Measurements from ENCODE around the gene MARCHF6.
"Not testable (repeated sequence)": the region's sequence is repeated elsewhere in the genome, so short reads cannot be mapped to it uniquely, and the experiment has no call there.

The MARCHF6 gene

DNA sequence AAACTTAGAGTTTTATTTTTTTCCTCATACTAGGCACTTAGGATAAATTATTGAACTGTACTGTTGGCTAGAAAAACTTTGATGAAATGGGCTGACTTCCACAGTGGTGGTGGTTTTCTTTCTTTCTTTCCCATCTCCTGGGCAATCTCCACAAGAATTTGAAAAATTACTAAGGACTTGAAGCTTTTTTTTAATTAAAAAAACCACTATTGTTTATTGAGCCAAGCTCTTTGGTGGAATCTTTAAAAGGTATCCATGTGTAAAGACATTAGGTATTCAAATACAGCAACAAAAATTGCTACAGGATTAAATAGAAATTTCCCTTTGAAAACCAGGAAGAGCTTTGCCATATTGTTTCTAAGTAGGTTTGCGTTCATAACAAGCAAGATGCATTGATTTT is 14.1 kb downstream of the MARCHF6 start:
- H3K4me1 ChIP-seq (ENCODE audit: control insufficient read depth in 1 of 2, insufficient read depth in 1 of 2, low read depth in 1 of 2, low read length in 1 of 2): peaks cover 5 to 10% of the 10 kb centered on the region in 2 experiments

DNA sequence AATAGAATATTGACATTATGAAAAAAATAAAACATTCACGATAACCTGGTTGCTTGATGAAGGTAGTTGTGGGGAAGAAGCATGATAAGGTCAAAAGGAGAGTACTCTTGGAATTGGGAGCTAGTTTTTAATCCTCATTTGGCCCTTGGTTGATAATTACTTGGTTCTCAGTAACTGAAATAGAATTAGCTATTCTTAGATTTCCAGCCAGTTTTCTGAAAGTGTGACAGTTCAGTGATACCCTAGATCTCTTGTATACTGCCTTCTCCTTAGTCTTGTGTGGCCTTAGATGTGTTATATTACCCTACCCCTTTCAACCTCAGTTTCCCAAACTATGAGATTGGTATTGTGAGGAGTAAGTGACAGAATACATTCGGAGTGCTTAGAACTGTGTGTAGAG is 17.4 kb downstream of the MARCHF6 start:
- TF ChIP-seq, protein P1, sequence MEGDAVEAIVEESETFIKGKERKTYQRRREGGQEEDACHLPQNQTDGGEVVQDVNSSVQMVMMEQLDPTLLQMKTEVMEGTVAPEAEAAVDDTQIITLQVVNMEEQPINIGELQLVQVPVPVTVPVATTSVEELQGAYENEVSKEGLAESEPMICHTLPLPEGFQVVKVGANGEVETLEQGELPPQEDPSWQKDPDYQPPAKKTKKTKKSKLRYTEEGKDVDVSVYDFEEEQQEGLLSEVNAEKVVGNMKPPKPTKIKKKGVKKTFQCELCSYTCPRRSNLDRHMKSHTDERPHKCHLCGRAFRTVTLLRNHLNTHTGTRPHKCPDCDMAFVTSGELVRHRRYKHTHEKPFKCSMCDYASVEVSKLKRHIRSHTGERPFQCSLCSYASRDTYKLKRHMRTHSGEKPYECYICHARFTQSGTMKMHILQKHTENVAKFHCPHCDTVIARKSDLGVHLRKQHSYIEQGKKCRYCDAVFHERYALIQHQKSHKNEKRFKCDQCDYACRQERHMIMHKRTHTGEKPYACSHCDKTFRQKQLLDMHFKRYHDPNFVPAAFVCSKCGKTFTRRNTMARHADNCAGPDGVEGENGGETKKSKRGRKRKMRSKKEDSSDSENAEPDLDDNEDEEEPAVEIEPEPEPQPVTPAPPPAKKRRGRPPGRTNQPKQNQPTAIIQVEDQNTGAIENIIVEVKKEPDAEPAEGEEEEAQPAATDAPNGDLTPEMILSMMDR (IDR thresholded peaks at IDR 0.05): no peak

More for the DNA sequence above, 14.1 kb downstream of the MARCHF6 start:
- H3K36me3 ChIP-seq: peaks cover 6% of the 10 kb centered on the region
- no peak overlapping the region for H3K27ac ChIP-seq
- H3K27me3 ChIP-seq: no peaks in the 10 kb centered on the region
- no peaks in the 10 kb centered on the region for H3K9me3 ChIP-seq
- no peak overlapping the region for H3K4me3 ChIP-seq (ENCODE audit: low read depth in 1 of 2, low read length in 1 of 2)
- TF ChIP-seq, protein P1 (IDR thresholded peaks at IDR 0.05): no peak

DNA sequence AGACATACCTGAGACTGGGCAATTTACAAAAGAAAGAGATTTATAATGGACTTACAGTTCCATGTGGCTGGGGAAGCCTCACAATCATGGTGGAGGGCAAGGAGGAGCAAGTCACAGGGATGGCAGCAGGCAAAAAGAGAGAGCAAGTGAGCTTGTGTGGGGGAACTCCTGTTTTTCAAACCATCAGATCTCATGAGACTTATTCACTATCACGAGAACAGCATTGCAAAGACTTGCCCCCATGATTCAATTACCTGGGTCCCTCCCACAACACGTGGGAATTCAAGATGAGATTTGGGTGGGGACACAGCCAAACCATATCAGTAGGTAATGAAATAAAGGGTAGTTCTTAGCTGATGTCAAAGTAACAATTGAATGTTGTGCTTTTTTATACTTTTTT is 17.9 kb downstream of the MARCHF6 start:
- H3K4me3 ChIP-seq (ENCODE audit: low read depth in 1 of 2, low read length in 1 of 2); H3K27me3 ChIP-seq; H3K4me1 ChIP-seq (ENCODE audit: control insufficient read depth in 1 of 2, insufficient read depth in 1 of 2, low read depth in 1 of 2, low read length in 1 of 2); H3K27ac ChIP-seq; H3K9me3 ChIP-seq; H3K36me3 ChIP-seq: not testable (repeated sequence)

More for the DNA sequence above, 17.4 kb downstream of the MARCHF6 start:
- Histone ChIP-seq H3K9me3 (no peaks in the 10 kb centered on the region), H3K4me3 (ENCODE audit: low read depth in 1 of 2, low read length in 1 of 2) (no peak overlapping the region), H3K36me3 (no peaks in the 10 kb centered on the region), H3K4me1 (ENCODE audit: control insufficient read depth in 1 of 2, insufficient read depth in 1 of 2, low read depth in 1 of 2, low read length in 1 of 2) (peaks cover 5 to 10% of the 10 kb centered on the region in 2 experiments), H3K27me3 (no peaks in the 10 kb centered on the region), H3K27ac (no peak overlapping the region)

DNA sequence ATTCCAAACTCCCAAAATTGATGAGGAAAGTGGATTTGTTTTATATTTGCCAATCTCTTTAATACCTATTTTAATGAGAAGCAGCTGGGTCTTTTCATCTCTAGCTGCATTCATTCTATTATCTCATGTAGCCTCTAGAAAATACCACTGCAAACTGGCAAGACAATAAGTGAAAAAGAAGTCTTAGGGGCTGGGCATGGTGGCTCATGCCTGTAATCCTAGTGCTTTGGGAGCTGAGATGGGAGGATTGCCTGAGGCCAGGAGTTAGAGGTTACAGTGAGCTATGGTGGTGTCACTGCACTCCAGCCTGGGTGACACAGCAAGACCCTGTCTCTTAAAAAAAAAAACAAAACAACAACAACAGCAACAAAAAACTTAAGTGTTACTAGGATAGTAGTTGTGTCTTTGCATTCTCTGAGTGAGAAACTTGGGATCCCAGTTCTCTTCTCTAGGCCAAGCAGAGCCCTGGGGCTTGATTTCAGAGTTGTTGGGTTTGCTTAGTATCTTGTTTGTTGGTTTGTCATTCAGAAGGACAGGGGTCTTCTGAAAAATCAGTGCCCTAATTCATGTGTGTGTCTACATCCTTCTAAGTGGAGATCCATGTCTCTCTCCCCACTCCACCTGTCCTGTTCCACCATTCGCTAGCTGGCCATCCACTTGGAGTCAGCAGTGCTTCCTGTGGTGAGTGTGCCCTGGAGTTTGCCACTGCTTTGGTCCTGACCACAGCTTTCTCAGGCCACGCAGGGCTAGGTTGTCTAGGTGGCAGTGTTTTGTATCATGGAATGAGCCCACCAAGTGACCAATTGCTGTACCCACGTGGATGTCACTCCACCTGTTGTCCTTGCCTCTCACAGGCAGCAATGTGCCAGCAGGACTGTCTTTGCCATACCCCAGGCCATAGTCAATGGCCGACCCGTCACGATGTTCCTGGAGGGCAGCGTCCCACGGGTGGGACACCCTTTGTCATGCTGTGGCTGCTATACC is 19.5 kb downstream of the MARCHF6 start:
- no peaks in the 10 kb centered on the region for H3K9me3 ChIP-seq
- peaks cover 0 to 10% of the 10 kb centered on the region in 2 experiments for H3K4me1 ChIP-seq (ENCODE audit: control insufficient read depth in 1 of 2, insufficient read depth in 1 of 2, low read depth in 1 of 2, low read length in 1 of 2)
- H3K27ac ChIP-seq: no peak overlapping the region
- TF ChIP-seq, protein P1 (IDR thresholded peaks at IDR 0.05): no peak
- H3K27me3 ChIP-seq: no peaks in the 10 kb centered on the region
- H3K36me3 ChIP-seq: peaks cover 10% of the 10 kb centered on the region
- no peak overlapping the region for H3K4me3 ChIP-seq (ENCODE audit: low read depth in 1 of 2, low read length in 1 of 2)

DNA sequence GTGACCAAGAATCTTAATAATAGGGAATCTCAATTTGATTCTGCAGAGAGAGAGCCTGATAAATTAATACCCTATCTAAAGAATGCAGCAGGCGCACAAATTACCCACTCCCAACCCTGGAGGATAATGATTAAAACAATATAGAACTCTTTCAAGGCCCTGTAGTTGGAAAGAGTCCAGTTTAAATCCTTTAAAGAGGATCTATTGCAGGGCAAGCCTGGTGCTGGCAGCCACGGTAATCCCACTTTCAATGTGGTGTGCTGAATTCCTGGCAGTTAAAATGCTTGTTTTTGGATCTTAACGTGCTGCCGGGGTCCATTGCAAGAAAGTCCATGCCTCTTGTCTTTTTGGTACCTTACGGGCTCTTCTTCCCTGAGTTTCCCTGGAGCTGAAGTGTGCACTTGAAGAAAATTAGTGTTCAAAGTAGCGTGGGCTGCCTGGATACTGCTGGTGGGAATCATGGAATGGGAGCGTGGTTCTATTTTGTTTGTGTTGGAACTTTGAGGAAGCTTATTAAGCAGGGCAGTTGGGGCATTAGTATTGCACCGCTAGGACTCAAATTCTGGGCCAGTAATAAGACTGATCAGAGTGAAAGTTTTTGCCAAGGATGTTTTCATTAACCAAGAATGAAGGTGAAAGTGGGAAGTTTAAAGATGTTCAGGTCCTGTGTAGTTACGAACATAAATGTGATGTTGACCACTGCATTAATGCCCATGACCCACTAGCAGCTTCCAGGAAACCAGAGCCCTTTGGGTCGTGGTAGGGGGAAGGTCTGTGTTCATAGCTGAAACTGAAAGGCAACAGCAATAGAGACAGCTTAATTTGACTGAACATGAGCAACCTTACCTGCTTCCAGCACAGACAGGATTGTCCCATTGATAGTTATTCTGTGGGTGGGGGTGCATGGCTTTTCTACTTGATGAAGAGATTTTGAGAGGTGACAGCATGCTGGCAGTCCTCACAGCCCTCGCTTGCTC is 20.8 kb downstream of the MARCHF6 start:
- H3K27me3 ChIP-seq: no peaks in the 10 kb centered on the region
- no peak overlapping the region for H3K27ac ChIP-seq
- no peaks in the 10 kb centered on the region for H3K9me3 ChIP-seq
- H3K36me3 ChIP-seq: peaks cover 18% of the 10 kb centered on the region
- H3K4me3 ChIP-seq (ENCODE audit: low read depth in 1 of 2, low read length in 1 of 2): no peak overlapping the region
- TF ChIP-seq, protein P1 (IDR thresholded peaks at IDR 0.05): no peak
- H3K4me1 ChIP-seq (ENCODE audit: control insufficient read depth in 1 of 2, insufficient read depth in 1 of 2, low read depth in 1 of 2, low read length in 1 of 2): no peaks in the 10 kb centered on the region

DNA sequence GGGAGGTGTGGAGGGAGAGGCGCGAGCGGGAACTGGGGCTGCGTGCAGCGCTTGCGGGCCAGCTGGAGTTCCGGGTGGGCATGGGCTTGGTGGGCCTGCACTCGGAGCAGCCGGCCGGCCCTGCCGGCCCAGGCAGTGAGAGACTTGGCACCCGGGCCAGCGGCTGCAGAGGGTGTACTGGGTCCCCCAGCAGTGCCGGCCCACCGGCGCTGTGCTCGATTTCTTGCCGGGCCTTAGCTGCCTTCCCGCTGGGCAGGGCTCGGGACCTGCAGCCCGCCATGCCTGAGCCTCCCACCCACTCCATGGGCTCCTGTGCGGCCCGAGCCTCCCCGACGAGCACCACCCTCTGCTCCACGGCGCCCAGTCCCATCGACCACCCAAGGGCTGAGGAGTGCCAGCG is 21.7 kb downstream of the MARCHF6 start:
- H3K36me3 ChIP-seq: peaks cover 25% of the 10 kb centered on the region
- not testable (repeated sequence) for H3K27ac ChIP-seq; H3K4me1 ChIP-seq (ENCODE audit: control insufficient read depth in 1 of 2, insufficient read depth in 1 of 2, low read depth in 1 of 2, low read length in 1 of 2); H3K4me3 ChIP-seq (ENCODE audit: low read depth in 1 of 2, low read length in 1 of 2); H3K27me3 ChIP-seq; H3K9me3 ChIP-seq

Data from neutrophil (primary cell).